Measurements from ENCODE around the gene ADAMTS15. TPM values are rescaled to one million over a fixed set of nuclear protein-coding genes. Genes with fewer than 3 reads are reported as not detected.
"Not testable (repeated sequence)": the region's sequence is repeated elsewhere in the genome, so short reads cannot be mapped to it uniquely, and the experiment has no call there.

The ADAMTS15 gene
- total RNA-seq, 1 experiment from 2014 or later: 9.0 TPM

- no peak for DNase-seq (ENCODE audit: low read depth)
These were observed 12.3 kb upstream of the ADAMTS15 start for GRCh38 chr11:130436171-130436570.

GRCh38 chr11:130437848-130438247 lies 10.6 kb upstream of the ADAMTS15 start:
- no peak for DNase-seq (ENCODE audit: low read depth)

GRCh38 chr11:130438401-130439159 lies 9.9 kb upstream of the ADAMTS15 start:
- not testable (repeated sequence) for DNase-seq (ENCODE audit: low read depth)

GRCh38 chr11:130439160-130439519 lies 9.3 kb upstream of the ADAMTS15 start:
- DNase-seq (ENCODE audit: low read depth): no peak

- no peak for DNase-seq (ENCODE audit: low read depth)
These were observed 8.6 kb upstream of the ADAMTS15 start for GRCh38 chr11:130439876-130440275.

GRCh38 chr11:130441719-130442118 lies 6.7 kb upstream of the ADAMTS15 start:
- DNase-seq (ENCODE audit: low read depth): no peak

- DNase-seq (ENCODE audit: low read depth): no peak
These were observed 5.7 kb upstream of the ADAMTS15 start for GRCh38 chr11:130442737-130443136.

GRCh38 chr11:130445788-130446187 lies 2.7 kb upstream of the ADAMTS15 start:
- DNase-seq (ENCODE audit: low read depth): no peak

- no peak for DNase-seq (ENCODE audit: low read depth)
These were observed 418 bp upstream of the ADAMTS15 start for GRCh38 chr11:130448039-130448415.

GRCh38 chr11:130449310-130449990 lies 1.0 kb downstream of the ADAMTS15 start:
- no peak for DNase-seq (ENCODE audit: low read depth)

- peak; percentile 93 for DNase-seq (ENCODE audit: low read depth)
These were observed 1.7 kb downstream of the ADAMTS15 start for GRCh38 chr11:130449996-130450769.

- peak; percentile 75 for DNase-seq (ENCODE audit: low read depth)
These were observed 3.0 kb downstream of the ADAMTS15 start for GRCh38 chr11:130451231-130452019.

- no peak for DNase-seq (ENCODE audit: low read depth)
These were observed 3.7 kb downstream of the ADAMTS15 start for GRCh38 chr11:130452176-130452575.

GRCh38 chr11:130452940-130453339 lies 4.5 kb downstream of the ADAMTS15 start:
- no peak for DNase-seq (ENCODE audit: low read depth)

- DNase-seq (ENCODE audit: low read depth): peak; percentile 39
These were observed 6.2 kb downstream of the ADAMTS15 start for GRCh38 chr11:130454491-130455252.

- no peak for DNase-seq (ENCODE audit: low read depth)
These were observed 7.2 kb downstream of the ADAMTS15 start for GRCh38 chr11:130455483-130456127.

- DNase-seq (ENCODE audit: low read depth): no peak
These were observed 7.8 kb downstream of the ADAMTS15 start for GRCh38 chr11:130456286-130456685.

- no peak for DNase-seq (ENCODE audit: low read depth)
These were observed 9.4 kb downstream of the ADAMTS15 start for GRCh38 chr11:130457623-130458409.

GRCh38 chr11:130458410-130458729 lies 9.9 kb downstream of the ADAMTS15 start:
- DNase-seq (ENCODE audit: low read depth): no peak

GRCh38 chr11:130459521-130459920 lies 11.1 kb downstream of the ADAMTS15 start:
- DNase-seq (ENCODE audit: low read depth): no peak

Data from Daoy (cell line).